Measurements from ENCODE around the gene LHX2.

The LHX2 gene

DNA sequence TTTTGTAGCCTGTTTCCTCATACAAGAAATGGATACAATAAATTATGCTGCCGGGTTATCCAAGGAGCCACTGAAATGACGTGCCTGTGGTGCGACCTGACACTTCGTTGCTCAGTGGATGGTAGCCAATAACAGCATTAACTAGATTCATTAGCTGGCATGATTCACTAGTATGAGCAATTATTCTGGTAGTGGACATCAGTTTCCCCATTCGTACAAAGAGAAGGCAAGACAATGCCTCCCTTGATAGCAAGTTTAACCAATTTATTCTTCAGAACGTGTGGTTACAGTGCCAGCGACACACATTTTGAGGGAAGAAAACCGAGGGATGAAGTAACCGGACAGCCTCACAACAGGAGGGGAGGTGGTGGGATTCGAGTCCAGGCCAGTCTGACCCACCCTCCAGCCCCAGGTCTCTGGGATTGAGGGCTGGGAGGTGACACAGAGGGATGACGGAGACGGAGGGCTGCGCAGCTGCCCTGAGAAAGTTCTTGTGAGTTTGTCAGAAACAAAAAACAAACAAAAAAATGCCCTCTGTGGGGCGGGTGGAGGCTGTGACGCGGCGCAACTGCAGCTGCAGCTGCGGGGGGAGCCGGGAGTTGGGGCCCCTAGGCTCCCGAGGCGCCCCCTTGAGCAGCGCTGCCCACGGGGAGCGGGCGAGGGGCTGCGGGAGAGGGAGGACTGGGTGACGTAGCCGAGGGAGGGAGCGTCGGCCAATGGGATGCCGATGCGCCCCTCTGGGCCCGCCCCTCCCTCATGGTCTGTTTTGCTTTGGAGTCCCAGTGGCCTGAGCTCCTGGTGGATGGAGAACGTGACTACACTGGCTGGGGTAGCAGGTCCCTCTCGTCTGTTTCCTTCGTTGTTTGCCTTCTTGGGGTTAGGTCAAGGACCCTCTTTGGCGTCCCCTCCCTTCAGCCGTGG, 10.9 kb downstream of the LHX2 start:
- peaks cover 4% of the 10 kb centered on the region; the same call in 1 of the 2 replicates for H3K4me1 ChIP-seq (ENCODE audit: insufficient read depth, low read length)
- no peak overlapping the region for H3K9ac ChIP-seq (ENCODE audit: low read depth, low read length)
- H3K9me3 ChIP-seq (ENCODE audit: control insufficient read depth, insufficient read depth, low read length): no peaks in the 10 kb centered on the region
- no peaks in the 10 kb centered on the region for H3K36me3 ChIP-seq (ENCODE audit: insufficient read depth, low read length)

- Histone ChIP-seq H3K9me3 (ENCODE audit: control insufficient read depth, insufficient read depth, low read length) (no peaks in the 10 kb centered on the region), H3K9ac (ENCODE audit: low read depth, low read length) (no peak overlapping the region), H3K4me1 (ENCODE audit: insufficient read depth, low read length) (peaks cover 4% of the 10 kb centered on the region; the same call in 1 of the 2 replicates), H3K36me3 (ENCODE audit: insufficient read depth, low read length) (no peaks in the 10 kb centered on the region)
Observed at GRCh38 chr9:124024107-124024506, 12.5 kb downstream of the LHX2 start.

- no peaks in the 10 kb centered on the region for H3K36me3 ChIP-seq (ENCODE audit: insufficient read depth, low read length)
- no peaks in the 10 kb centered on the region for H3K9me3 ChIP-seq (ENCODE audit: control insufficient read depth, insufficient read depth, low read length)
- no peak overlapping the region for H3K9ac ChIP-seq (ENCODE audit: low read depth, low read length)
- H3K4me1 ChIP-seq (ENCODE audit: insufficient read depth, low read length): peaks cover 4% of the 10 kb centered on the region; the same call in 1 of the 2 replicates
Observed at GRCh38 chr9:124029617-124030016, 18.0 kb downstream of the LHX2 start.

GRCh38 chr9:124030969-124031451, 19.4 kb downstream of the LHX2 start:
- Histone ChIP-seq H3K9me3 (ENCODE audit: control insufficient read depth, insufficient read depth, low read length) (no peaks in the 10 kb centered on the region), H3K36me3 (ENCODE audit: insufficient read depth, low read length) (no peaks in the 10 kb centered on the region), H3K4me1 (ENCODE audit: insufficient read depth, low read length) (peaks cover 4% of the 10 kb centered on the region; the same call in 1 of the 2 replicates), H3K9ac (ENCODE audit: low read depth, low read length) (no peak overlapping the region)

GRCh38 chr9:124032247-124032646, 20.7 kb downstream of the LHX2 start:
- H3K9ac ChIP-seq (ENCODE audit: low read depth, low read length): peak overlapping the region; percentile 35; the same call in 1 of the 2 replicates
- no peaks in the 10 kb centered on the region for H3K9me3 ChIP-seq (ENCODE audit: control insufficient read depth, insufficient read depth, low read length)
- peaks cover 4% of the 10 kb centered on the region; the same call in 1 of the 2 replicates for H3K4me1 ChIP-seq (ENCODE audit: insufficient read depth, low read length)
- H3K36me3 ChIP-seq (ENCODE audit: insufficient read depth, low read length): no peaks in the 10 kb centered on the region

DNA sequence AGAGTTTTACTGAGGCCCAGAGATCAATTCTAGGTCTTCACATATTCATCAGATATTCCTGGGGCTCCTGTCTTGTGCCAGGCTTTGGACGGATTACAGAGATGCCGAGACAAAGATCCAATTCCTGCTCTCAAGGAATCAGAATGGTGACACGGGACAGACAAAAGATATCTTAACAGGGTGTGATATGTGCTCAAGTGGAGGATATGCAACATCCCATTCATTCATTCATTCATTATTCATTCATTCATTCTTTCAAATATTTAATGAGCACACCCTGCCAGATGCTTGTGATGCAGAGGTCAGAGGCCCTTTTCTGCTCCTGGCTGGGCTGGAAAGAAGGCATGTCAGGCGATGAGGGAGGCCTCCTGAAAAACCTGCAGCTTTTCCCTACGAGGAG, 21.8 kb downstream of the LHX2 start:
- Histone ChIP-seq H3K36me3 (ENCODE audit: insufficient read depth, low read length) (no peaks in the 10 kb centered on the region), H3K4me1 (ENCODE audit: insufficient read depth, low read length) (peaks cover 8% of the 10 kb centered on the region; the same call in 1 of the 2 replicates), H3K9me3 (ENCODE audit: control insufficient read depth, insufficient read depth, low read length) (no peaks in the 10 kb centered on the region), H3K9ac (ENCODE audit: low read depth, low read length) (no peak overlapping the region)

- H3K4me1 ChIP-seq (ENCODE audit: insufficient read depth, low read length): peaks cover 8% of the 10 kb centered on the region; the same call in 1 of the 2 replicates
- no peaks in the 10 kb centered on the region for H3K9me3 ChIP-seq (ENCODE audit: control insufficient read depth, insufficient read depth, low read length)
- no peaks in the 10 kb centered on the region for H3K36me3 ChIP-seq (ENCODE audit: insufficient read depth, low read length)
Observed at GRCh38 chr9:124033967-124034366, 22.4 kb downstream of the LHX2 start.

GRCh38 chr9:124035001-124035650, 23.6 kb downstream of the LHX2 start:
- Histone ChIP-seq H3K9ac (ENCODE audit: low read depth, low read length) (no peak overlapping the region), H3K4me1 (ENCODE audit: insufficient read depth, low read length) (peaks cover 3% of the 10 kb centered on the region; the same call in 1 of the 2 replicates), H3K9me3 (ENCODE audit: control insufficient read depth, insufficient read depth, low read length) (no peaks in the 10 kb centered on the region), H3K36me3 (ENCODE audit: insufficient read depth, low read length) (no peaks in the 10 kb centered on the region)

More at GRCh38 chr9:124033967-124034366, 22.4 kb downstream of the LHX2 start:
- H3K9ac ChIP-seq (ENCODE audit: low read depth, low read length): no peak overlapping the region

GRCh38 chr9:124036578-124036977, 25.0 kb downstream of the LHX2 start:
- no peak overlapping the region for H3K9ac ChIP-seq (ENCODE audit: low read depth, low read length)

GRCh38 chr9:124037790-124038189, 26.2 kb downstream of the LHX2 start:
- Histone ChIP-seq H3K9ac (ENCODE audit: low read depth, low read length) (no peak overlapping the region), H3K4me1 (ENCODE audit: insufficient read depth, low read length) (peaks cover 3% of the 10 kb centered on the region; the same call in 1 of the 2 replicates), H3K9me3 (ENCODE audit: control insufficient read depth, insufficient read depth, low read length) (no peaks in the 10 kb centered on the region), H3K36me3 (ENCODE audit: insufficient read depth, low read length) (no peaks in the 10 kb centered on the region)

More at GRCh38 chr9:124036578-124036977, 25.0 kb downstream of the LHX2 start:
- H3K9me3 ChIP-seq (ENCODE audit: control insufficient read depth, insufficient read depth, low read length): no peaks in the 10 kb centered on the region
- peaks cover 3% of the 10 kb centered on the region; the same call in 1 of the 2 replicates for H3K4me1 ChIP-seq (ENCODE audit: insufficient read depth, low read length)
- H3K36me3 ChIP-seq (ENCODE audit: insufficient read depth, low read length): no peaks in the 10 kb centered on the region

GRCh38 chr9:124038239-124038638, 26.7 kb downstream of the LHX2 start:
- no peaks in the 10 kb centered on the region for H3K36me3 ChIP-seq (ENCODE audit: insufficient read depth, low read length)
- peaks cover 3% of the 10 kb centered on the region; the same call in 1 of the 2 replicates for H3K4me1 ChIP-seq (ENCODE audit: insufficient read depth, low read length)
- H3K9ac ChIP-seq (ENCODE audit: low read depth, low read length): no peak overlapping the region
- no peaks in the 10 kb centered on the region for H3K9me3 ChIP-seq (ENCODE audit: control insufficient read depth, insufficient read depth, low read length)

- H3K9me3 ChIP-seq (ENCODE audit: control insufficient read depth, insufficient read depth, low read length): no peaks in the 10 kb centered on the region
- peaks cover 3% of the 10 kb centered on the region; the same call in 1 of the 2 replicates for H3K4me1 ChIP-seq (ENCODE audit: insufficient read depth, low read length)
- no peak overlapping the region for H3K9ac ChIP-seq (ENCODE audit: low read depth, low read length)
- H3K36me3 ChIP-seq (ENCODE audit: insufficient read depth, low read length): no peaks in the 10 kb centered on the region
Observed at GRCh38 chr9:124038790-124039633, 27.4 kb downstream of the LHX2 start.

DNA sequence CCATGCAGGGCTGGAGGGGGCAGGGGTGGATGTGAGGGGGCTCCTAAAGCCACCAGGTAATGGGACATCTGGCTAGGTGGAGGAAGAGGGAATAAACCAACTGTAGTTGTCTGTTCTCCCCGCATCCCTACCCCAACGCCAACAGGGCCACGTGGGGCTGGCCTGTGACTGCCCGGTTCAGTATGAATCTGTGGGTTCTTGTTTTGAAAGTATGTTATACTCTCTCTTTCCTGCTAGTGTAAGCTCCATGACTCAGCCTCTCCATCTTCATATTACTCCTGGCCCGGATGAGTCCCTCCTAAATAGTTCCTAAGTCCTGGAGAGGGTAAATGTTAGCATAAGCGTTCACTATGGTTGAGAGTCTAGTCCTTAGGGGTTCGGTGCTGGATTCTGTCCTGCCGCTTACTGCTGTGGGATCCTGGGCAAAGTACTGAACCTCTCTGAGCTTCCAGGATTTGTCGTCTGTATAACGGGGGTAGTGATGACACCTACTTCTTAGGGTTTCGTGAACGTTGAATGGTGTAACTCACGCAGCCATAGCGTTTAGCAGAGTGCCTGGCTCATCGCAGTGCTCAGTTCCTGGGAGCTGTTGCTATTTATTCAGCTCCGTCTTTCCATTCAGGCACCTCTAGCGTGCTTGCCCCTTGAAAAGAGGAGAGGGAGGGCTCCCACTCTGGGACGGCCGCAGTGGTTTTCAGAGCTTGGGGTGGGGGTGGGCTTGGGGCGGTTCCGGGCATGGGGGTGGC, 28.8 kb downstream of the LHX2 start:
- Histone ChIP-seq H3K9me3 (ENCODE audit: control insufficient read depth, insufficient read depth, low read length) (no peaks in the 10 kb centered on the region), H3K4me1 (ENCODE audit: insufficient read depth, low read length) (peaks cover 3% of the 10 kb centered on the region; the same call in 1 of the 2 replicates), H3K36me3 (ENCODE audit: insufficient read depth, low read length) (no peaks in the 10 kb centered on the region), H3K9ac (ENCODE audit: low read depth, low read length) (peak overlapping the region; percentile 36; the same call in 1 of the 2 replicates)

Data from ES-I3 (cell line).